ENCODE measurements around the gene CD37. TPM values are rescaled to one million over a fixed set of nuclear protein-coding genes. Genes with fewer than 3 reads are reported as not detected.
"Not testable (repeated sequence)": the region's sequence is repeated elsewhere in the genome, so short reads cannot be mapped to it uniquely, and the experiment has no call there.

CD37 gene
- total RNA-seq, 1 donor from 2014 or later, result 22.1 TPM

- Histone ChIP-seq H3K4me1 (no peaks in the 10 kb centered on the region), H3K9me3 (no peaks in the 10 kb centered on the region), H3K4me3 (no peak overlapping the region), H3K36me3 (no peaks in the 10 kb centered on the region), H3K27me3 (no peaks in the 10 kb centered on the region), H3K27ac (no peak overlapping the region)
- intact Hi-C loops (cut with DNase I), result no loop called here
- TF ChIP-seq POLR2AphosphoS5 (IDR thresholded peaks at IDR 0.05; ENCODE audit: insufficient read depth in 1 of 2, low read depth in 1 of 2) (no peak), CTCF (IDR thresholded peaks at IDR 0.05) (no peak), POLR2A (IDR thresholded peaks at IDR 0.05) (no peak)
- DNase-seq (ENCODE audit: extremely low spot score in 2 of 2), result no peak
These were observed 39.9 kb upstream of the CD37 start for GRCh38 chr19:49295208-49295880.

DNA sequence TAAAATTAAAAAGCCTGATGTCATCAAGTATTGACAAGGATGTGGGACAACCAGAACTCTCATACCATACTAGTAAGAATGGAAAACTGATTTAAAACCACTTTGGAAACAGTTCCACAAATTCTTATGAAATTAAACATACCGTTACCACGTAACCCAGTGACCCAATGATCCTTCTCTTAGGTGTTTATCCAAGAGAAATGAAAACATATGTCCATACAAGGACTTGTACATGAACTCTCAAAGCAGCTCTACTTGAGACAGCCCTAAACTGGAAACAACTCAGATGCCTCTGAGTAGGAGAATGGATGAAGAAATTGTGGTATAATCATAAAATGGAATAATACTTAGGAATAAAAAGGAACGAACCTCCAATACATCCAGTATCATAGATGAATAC lies 37.8 kb upstream of the CD37 start:
- Histone ChIP-seq H3K36me3 (no peaks in the 10 kb centered on the region), H3K9me3 (no peaks in the 10 kb centered on the region), H3K27me3 (no peaks in the 10 kb centered on the region), H3K27ac (no peak overlapping the region), H3K4me1 (no peaks in the 10 kb centered on the region), H3K4me3 (no peak overlapping the region)
- intact Hi-C loops (cut with DNase I), result no loop called here
- DNase-seq (ENCODE audit: extremely low spot score in 2 of 2), result no peak
- TF ChIP-seq CTCF (IDR thresholded peaks at IDR 0.05), result no peak
- no peak for TF ChIP-seq POLR2AphosphoS5 (IDR thresholded peaks at IDR 0.05; ENCODE audit: insufficient read depth in 1 of 2, low read depth in 1 of 2)
- no peak for TF ChIP-seq POLR2A (IDR thresholded peaks at IDR 0.05)

- H3K27ac ChIP-seq; intact Hi-C loops (cut with DNase I); H3K36me3 ChIP-seq; H3K27me3 ChIP-seq; DNase-seq (ENCODE audit: extremely low spot score in 2 of 2); H3K9me3 ChIP-seq; H3K4me1 ChIP-seq; H3K4me3 ChIP-seq: not testable (repeated sequence)
These were observed 36.6 kb upstream of the CD37 start for GRCh38 chr19:49298653-49299052.

DNA sequence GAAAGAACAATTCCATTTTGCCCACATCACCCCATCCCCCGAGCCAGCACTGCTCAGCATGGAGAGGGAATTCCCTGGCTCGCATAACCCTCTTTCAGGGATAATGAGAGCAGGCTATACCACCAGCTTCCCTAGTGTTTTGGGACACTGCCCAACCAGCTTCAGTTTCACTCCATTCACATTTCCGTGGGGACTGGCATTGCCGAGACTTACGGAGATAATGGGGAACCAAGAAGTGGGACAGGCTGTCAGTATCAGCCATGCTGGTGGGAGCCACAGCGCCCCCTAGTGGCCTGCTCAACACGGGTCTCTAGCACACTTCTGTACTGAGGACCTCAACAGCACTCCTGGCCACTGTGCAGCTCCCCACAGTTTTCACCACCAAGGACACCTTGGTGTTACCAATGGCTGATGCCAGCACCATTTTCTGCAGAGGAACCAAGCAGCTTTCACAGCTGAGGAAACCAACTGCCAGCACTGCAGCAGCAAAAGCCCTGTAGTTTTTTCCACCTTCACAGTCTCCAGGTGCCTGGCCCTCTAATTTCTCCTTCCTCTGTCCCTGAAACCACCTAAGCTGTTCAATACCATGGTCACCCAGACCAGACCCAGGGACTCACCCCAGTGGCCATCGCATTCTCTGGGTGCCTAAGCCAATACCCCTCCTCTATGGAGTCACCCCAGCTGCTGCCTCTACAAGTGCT lies 33.9 kb upstream of the CD37 start:
- intact Hi-C loops (cut with DNase I), result no loop called here
- Histone ChIP-seq H3K9me3 (no peaks in the 10 kb centered on the region), H3K27me3 (no peaks in the 10 kb centered on the region), H3K4me3 (no peak overlapping the region), H3K27ac (no peak overlapping the region), H3K36me3 (no peaks in the 10 kb centered on the region), H3K4me1 (no peaks in the 10 kb centered on the region)
- TF ChIP-seq POLR2A (IDR thresholded peaks at IDR 0.05), result no peak
- no peak for TF ChIP-seq POLR2AphosphoS5 (IDR thresholded peaks at IDR 0.05; ENCODE audit: insufficient read depth in 1 of 2, low read depth in 1 of 2)
- TF ChIP-seq CTCF (IDR thresholded peaks at IDR 0.05), result peak; percentile 43 to 61 (median 58)
- no peak for DNase-seq (ENCODE audit: extremely low spot score in 2 of 2)

GRCh38 chr19:49301866-49302252 lies 33.3 kb upstream of the CD37 start:
- DNase-seq (ENCODE audit: extremely low spot score in 2 of 2), result no peak
- Histone ChIP-seq H3K4me3 (no peak overlapping the region), H3K9me3 (no peaks in the 10 kb centered on the region), H3K27me3 (no peaks in the 10 kb centered on the region), H3K36me3 (no peaks in the 10 kb centered on the region), H3K4me1 (no peaks in the 10 kb centered on the region), H3K27ac (no peak overlapping the region)
- TF ChIP-seq POLR2A (IDR thresholded peaks at IDR 0.05), result no peak
- TF ChIP-seq POLR2AphosphoS5 (IDR thresholded peaks at IDR 0.05; ENCODE audit: insufficient read depth in 1 of 2, low read depth in 1 of 2), result no peak
- TF ChIP-seq CTCF (IDR thresholded peaks at IDR 0.05), result no peak
- intact Hi-C loops (cut with DNase I), result no loop called here

- intact Hi-C loops (cut with DNase I); H3K27ac ChIP-seq; H3K4me3 ChIP-seq; DNase-seq (ENCODE audit: extremely low spot score in 2 of 2); H3K36me3 ChIP-seq; H3K9me3 ChIP-seq; H3K4me1 ChIP-seq; H3K27me3 ChIP-seq: not testable (repeated sequence)
These were observed 28.5 kb upstream of the CD37 start for GRCh38 chr19:49306734-49307133.
